ENCODE results near the gene STN1. TPM values are rescaled to one million over a fixed set of nuclear protein-coding genes. Genes with fewer than 3 reads are reported as not detected.
A peak's percentile ranks its signal among the peaks of the same experiment; 100 is the strongest.

STN1 gene
- total and polyA plus RNA-seq, 9 of the 15 experiments (the other 6 are each of a cell fraction or from before 2014, with no cell fraction given), result 9.1 to 19.6 (median 13.8) TPM

- no peak for TF ChIP-seq THRB (CRISPR knock-in tag; conservative IDR thresholded peaks at IDR 0.05)
- peak; percentile 68 to 69 for TF ChIP-seq MNT (conservative IDR thresholded peaks at IDR 0.05)
- TF ChIP-seq ZNF407 (IDR thresholded peaks at IDR 0.05; ENCODE audit: low read depth), result no peak
- TF ChIP-seq, protein P1, sequence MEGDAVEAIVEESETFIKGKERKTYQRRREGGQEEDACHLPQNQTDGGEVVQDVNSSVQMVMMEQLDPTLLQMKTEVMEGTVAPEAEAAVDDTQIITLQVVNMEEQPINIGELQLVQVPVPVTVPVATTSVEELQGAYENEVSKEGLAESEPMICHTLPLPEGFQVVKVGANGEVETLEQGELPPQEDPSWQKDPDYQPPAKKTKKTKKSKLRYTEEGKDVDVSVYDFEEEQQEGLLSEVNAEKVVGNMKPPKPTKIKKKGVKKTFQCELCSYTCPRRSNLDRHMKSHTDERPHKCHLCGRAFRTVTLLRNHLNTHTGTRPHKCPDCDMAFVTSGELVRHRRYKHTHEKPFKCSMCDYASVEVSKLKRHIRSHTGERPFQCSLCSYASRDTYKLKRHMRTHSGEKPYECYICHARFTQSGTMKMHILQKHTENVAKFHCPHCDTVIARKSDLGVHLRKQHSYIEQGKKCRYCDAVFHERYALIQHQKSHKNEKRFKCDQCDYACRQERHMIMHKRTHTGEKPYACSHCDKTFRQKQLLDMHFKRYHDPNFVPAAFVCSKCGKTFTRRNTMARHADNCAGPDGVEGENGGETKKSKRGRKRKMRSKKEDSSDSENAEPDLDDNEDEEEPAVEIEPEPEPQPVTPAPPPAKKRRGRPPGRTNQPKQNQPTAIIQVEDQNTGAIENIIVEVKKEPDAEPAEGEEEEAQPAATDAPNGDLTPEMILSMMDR (IDR thresholded peaks at IDR 0.05 in 2 of 3, conservative IDR thresholded peaks at IDR 0.05 in 1 of 3; ENCODE audit: insufficient read depth in 2 of 3, low read depth in 1 of 3, low read length in 3 of 3), result no peak
- no peak for TF ChIP-seq TCF7 (IDR thresholded peaks at IDR 0.05; ENCODE audit: borderline replicate concordance)
- TF ChIP-seq HMGXB4 (CRISPR knock-in tag; IDR thresholded peaks at IDR 0.05), result no peak
- no peak for TF ChIP-seq ARNT (IDR thresholded peaks at IDR 0.05)
- no peak for TF ChIP-seq POU5F1 (IDR thresholded peaks at IDR 0.05; ENCODE audit: borderline replicate concordance, low read depth, low read length, partially characterized antibody)
- no peak for TF ChIP-seq COPS2 (conservative IDR thresholded peaks at IDR 0.05)
- no peak for TF ChIP-seq RBM22 (IDR thresholded peaks at IDR 0.05; ENCODE audit: low read depth, low read length, poor library complexity, severe bottlenecking)
Measured at GRCh38 chr10:103917302-103918052, 507 bp downstream of the STN1 start (continued).

Data from K562 (cell line).